DND-41 (cell line): ENCODE measurements around the gene TAF15.

ENCODE experiments used
- ATAC-seq: fragments of 200-7000 bp; cut with Tn5 transposase; 3 replicates; pipeline ENCODE4 v1.9.1; 2021; ENCODE audit warnings: low read depth; ENCODE audit not compliant: insufficient read depth
- DNase-seq: peaks from one replicate; pipeline ENCODE4 v3.0.0-alpha.2; 2020
- H2AFZ ChIP-seq: 2 replicates; pipeline ENCODE4 v1.6.0; 2012; ENCODE audit warnings: low read depth, low read length
- H3K27ac ChIP-seq: 2 replicates; pipeline ENCODE4 v1.5.1; 2012; ENCODE audit warnings: low read length, inconsistent platforms
- H3K27me3 ChIP-seq: fragments of 200-600 bp; sonication (generic); 2 replicates; pipeline ENCODE4 v1.6.0; 2012; ENCODE audit warnings: low read length, mild to moderate bottlenecking, inconsistent platforms; ENCODE audit not compliant: insufficient read depth, poor library complexity
- H3K36me3 ChIP-seq: 2 replicates; pipeline ENCODE4 v1.5.1; 2012; ENCODE audit warnings: low read length, inconsistent platforms; ENCODE audit not compliant: insufficient read depth
- H3K4me1 ChIP-seq: 2 replicates; pipeline ENCODE4 v1.5.1; 2012; ENCODE audit warnings: mild to moderate bottlenecking, low read length; ENCODE audit not compliant: insufficient read depth
- H3K4me2 ChIP-seq: 2 replicates; pipeline ENCODE4 v1.6.0; 2012; ENCODE audit warnings: mild to moderate bottlenecking, moderate library complexity, low read length, inconsistent platforms; ENCODE audit not compliant: insufficient read depth
- H3K4me3 ChIP-seq, 2 experiments: fragments of 200-600 bp in 1 of 2; shearing (Covaris generic) in 1 of 2; 2 replicates each; pipeline ENCODE4 v1.5.1; 2012 to 2016; ENCODE audit warnings: inconsistent platforms in 2 of 2, low read length in 2 of 2, mild to moderate bottlenecking in 2 of 2, low read depth in 1 of 2, moderate library complexity in 1 of 2
- H3K79me2 ChIP-seq: 2 replicates; pipeline ENCODE4 v1.6.0; 2012; ENCODE audit warnings: low read length, inconsistent platforms; ENCODE audit not compliant: insufficient read depth
- H3K9ac ChIP-seq: 2 replicates; pipeline ENCODE4 v1.6.0; 2012; ENCODE audit warnings: low read depth, mild to moderate bottlenecking, inconsistent platforms, low read length, moderate library complexity
- H3K9me3 ChIP-seq: 2 replicates; pipeline ENCODE4 v1.5.1; 2012; ENCODE audit warnings: low read length, moderate library complexity, mild to moderate bottlenecking, inconsistent platforms; ENCODE audit not compliant: insufficient read depth, severe bottlenecking
- H4K20me1 ChIP-seq: 2 replicates; pipeline ENCODE4 v1.6.0; 2012; ENCODE audit warnings: low read length; ENCODE audit not compliant: insufficient read depth
- EZH2 ChIP-seq: IDR thresholded peaks from 3 replicates; pipeline ENCODE4 v1.6.1; 2012; ENCODE audit warnings: borderline replicate concordance, low read depth, mild to moderate bottlenecking, moderate library complexity, low read length, inconsistent platforms; ENCODE audit not compliant: severe bottlenecking
- TF ChIP-seq, protein P1 (sequence below): IDR thresholded peaks from 2 replicates; pipeline ENCODE4 v1.5.1; 2012; ENCODE audit warnings: borderline replicate concordance, low read length, moderate library complexity, mild to moderate bottlenecking; ENCODE audit not compliant: poor library complexity, severe bottlenecking; ENCODE audit errors: extremely low read depth

Gene TAF15

GRCh38 chr17:35879773-35880654, 70.7 kb downstream of the TAF15 start, which contains the start of gene CCL5:
Gene CCL5 (minus strand): TSS chr17:35880360.
- peaks cover 7% of the 10 kb centered on the region for H3K27me3 ChIP-seq
- DNase-seq (no peak), ATAC-seq (peak; percentile 50; the same call in 2 of the 3 replicates)
- no peaks in the 10 kb centered on the region for H3K36me3 ChIP-seq
- no peak within 1 kb of the TSS for H3K27ac ChIP-seq
- no peak within 1 kb of the TSS for H3K4me3 ChIP-seq
- TF ChIP-seq, protein P1, sequence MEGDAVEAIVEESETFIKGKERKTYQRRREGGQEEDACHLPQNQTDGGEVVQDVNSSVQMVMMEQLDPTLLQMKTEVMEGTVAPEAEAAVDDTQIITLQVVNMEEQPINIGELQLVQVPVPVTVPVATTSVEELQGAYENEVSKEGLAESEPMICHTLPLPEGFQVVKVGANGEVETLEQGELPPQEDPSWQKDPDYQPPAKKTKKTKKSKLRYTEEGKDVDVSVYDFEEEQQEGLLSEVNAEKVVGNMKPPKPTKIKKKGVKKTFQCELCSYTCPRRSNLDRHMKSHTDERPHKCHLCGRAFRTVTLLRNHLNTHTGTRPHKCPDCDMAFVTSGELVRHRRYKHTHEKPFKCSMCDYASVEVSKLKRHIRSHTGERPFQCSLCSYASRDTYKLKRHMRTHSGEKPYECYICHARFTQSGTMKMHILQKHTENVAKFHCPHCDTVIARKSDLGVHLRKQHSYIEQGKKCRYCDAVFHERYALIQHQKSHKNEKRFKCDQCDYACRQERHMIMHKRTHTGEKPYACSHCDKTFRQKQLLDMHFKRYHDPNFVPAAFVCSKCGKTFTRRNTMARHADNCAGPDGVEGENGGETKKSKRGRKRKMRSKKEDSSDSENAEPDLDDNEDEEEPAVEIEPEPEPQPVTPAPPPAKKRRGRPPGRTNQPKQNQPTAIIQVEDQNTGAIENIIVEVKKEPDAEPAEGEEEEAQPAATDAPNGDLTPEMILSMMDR = no peak
- no peak for TF ChIP-seq EZH2
- H4K20me1 ChIP-seq = no peaks in the 10 kb centered on the region
- H2AFZ ChIP-seq = no peak within 1 kb of the TSS
- H3K9me3 ChIP-seq = no peaks in the 10 kb centered on the region
- no peaks in the 10 kb centered on the region for H3K79me2 ChIP-seq
- no peak within 1 kb of the TSS for H3K9ac ChIP-seq
- no peaks in the 10 kb centered on the region for H3K4me1 ChIP-seq
- no peak within 1 kb of the TSS for H3K4me2 ChIP-seq

GRCh38 chr17:35889241-35889640, 80.0 kb downstream of the TAF15 start:
- no peak for TF ChIP-seq EZH2
- TF ChIP-seq, protein P1 = no peak
- Histone ChIP-seq H3K9ac (no peak overlapping the region), H3K9me3 (no peaks in the 10 kb centered on the region), H4K20me1 (no peaks in the 10 kb centered on the region), H2AFZ (no peak overlapping the region), H3K4me1 (peaks cover 15% of the 10 kb centered on the region), H3K79me2 (no peaks in the 10 kb centered on the region), H3K4me2 (no peak overlapping the region), H3K27me3 (no peaks in the 10 kb centered on the region), H3K36me3 (no peaks in the 10 kb centered on the region), H3K27ac (no peak overlapping the region), H3K4me3 (no peak overlapping the region)
- no peak for ATAC-seq
- DNase-seq = no peak

GRCh38 chr17:35889818-35890773, 80.8 kb downstream of the TAF15 start:
- Histone ChIP-seq H4K20me1 (no peaks in the 10 kb centered on the region), H3K4me3 (no peak overlapping the region), H3K4me1 (peaks cover 15% of the 10 kb centered on the region), H3K27ac (no peak overlapping the region; the same call in 1 of the 2 replicates), H3K27me3 (no peaks in the 10 kb centered on the region), H3K9me3 (no peaks in the 10 kb centered on the region), H3K4me2 (no peak overlapping the region), H3K9ac (no peak overlapping the region), H2AFZ (peak overlapping the region; percentile 56; the same call in 1 of the 2 replicates), H3K79me2 (no peaks in the 10 kb centered on the region), H3K36me3 (no peaks in the 10 kb centered on the region)
- TF ChIP-seq, protein P1 = no peak
- no peak for TF ChIP-seq EZH2
- ATAC-seq = no peak
- DNase-seq = no peak
